H9 (cell line): ENCODE results near the gene BTN1A1. TPM values are rescaled to one million over a fixed set of nuclear protein-coding genes. Genes with fewer than 3 reads are reported as not detected.

ENCODE experiments used
- DNase-seq: peaks from one replicate; pipeline ENCODE4 v3.0.0-alpha.2; 2017
- H2AFZ ChIP-seq: one replicate; pipeline ENCODE4 v1.6.1; 2013; ENCODE audit warnings: mild to moderate bottlenecking, low read length, control low read depth, moderate library complexity
- H2AK5ac ChIP-seq: 2 replicates; pipeline ENCODE4 v1.6.1; 2013; ENCODE audit warnings: low read length, control low read depth, mixed read lengths; ENCODE audit not compliant: insufficient read length
- H2BK120ac ChIP-seq: one replicate; pipeline ENCODE4 v1.6.1; 2013; ENCODE audit warnings: low read depth, mild to moderate bottlenecking, low read length, control low read depth, inconsistent platforms; ENCODE audit not compliant: poor library complexity, severe bottlenecking
- H2BK12ac ChIP-seq: 2 replicates; pipeline ENCODE4 v1.6.1; 2013; ENCODE audit warnings: low read length, control low read depth, mixed read lengths, low read depth; ENCODE audit not compliant: insufficient read length
- H2BK15ac ChIP-seq: 2 replicates; pipeline ENCODE4 v1.6.1; 2013; ENCODE audit warnings: low read depth, low read length, control low read depth
- H2BK20ac ChIP-seq: one replicate; pipeline ENCODE4 v1.6.1; 2013; ENCODE audit warnings: low read depth, mild to moderate bottlenecking, low read length, control low read depth, inconsistent platforms; ENCODE audit not compliant: poor library complexity, severe bottlenecking
- H2BK5ac ChIP-seq: 2 replicates; pipeline ENCODE4 v1.6.1; 2013; ENCODE audit warnings: low read length, control low read depth, mixed read lengths; ENCODE audit not compliant: insufficient read length
- H3K14ac ChIP-seq: 2 replicates; pipeline ENCODE4 v1.6.1; 2013; ENCODE audit warnings: low read length, control low read depth; ENCODE audit not compliant: insufficient read depth
- H3K18ac ChIP-seq: 2 replicates; pipeline ENCODE4 v1.6.1; 2013; ENCODE audit warnings: low read depth, mild to moderate bottlenecking, mixed read lengths, low read length, control low read depth; ENCODE audit not compliant: insufficient read length
- H3K23ac ChIP-seq: 2 replicates; pipeline ENCODE4 v1.6.1; 2013; ENCODE audit warnings: low read length, control low read depth, mixed read lengths, low read depth; ENCODE audit not compliant: insufficient read length
- H3K23me2 ChIP-seq: 2 replicates; pipeline ENCODE4 v1.6.1; 2013; ENCODE audit warnings: low read depth, mild to moderate bottlenecking, mixed read lengths, low read length, control low read depth; ENCODE audit not compliant: insufficient read length, poor library complexity, severe bottlenecking
- H3K27ac ChIP-seq: 2 replicates; pipeline ENCODE4 v1.5.1; 2013; ENCODE audit warnings: low read length, control low read depth, mixed read lengths, low read depth; ENCODE audit not compliant: insufficient read length
- H3K27me3 ChIP-seq: 2 replicates; pipeline ENCODE4 v1.6.1; 2013; ENCODE audit warnings: low read length, control low read depth, inconsistent platforms; ENCODE audit not compliant: insufficient read depth
- H3K4ac ChIP-seq: 2 replicates; pipeline ENCODE4 v1.6.1; 2013; ENCODE audit warnings: low read depth, mild to moderate bottlenecking, control low read depth, inconsistent platforms, low read length, moderate library complexity
- H3K4me1 ChIP-seq: 2 replicates; pipeline ENCODE4 v1.6.1; 2013; ENCODE audit warnings: low read length, control low read depth, inconsistent platforms; ENCODE audit not compliant: insufficient read depth
- H3K4me2 ChIP-seq: 2 replicates; pipeline ENCODE4 v1.6.1; 2013; ENCODE audit warnings: low read length, control low read depth, mixed read lengths; ENCODE audit not compliant: insufficient read length, insufficient read depth
- H3K56ac ChIP-seq: 2 replicates; pipeline ENCODE4 v1.6.1; 2013; ENCODE audit warnings: low read depth, mild to moderate bottlenecking, mixed read lengths, low read length, control low read depth; ENCODE audit not compliant: insufficient read length
- H3K79me1 ChIP-seq: 2 replicates; pipeline ENCODE4 v1.6.1; 2013; ENCODE audit warnings: low read depth, mild to moderate bottlenecking, moderate library complexity, low read length, control low read depth, inconsistent platforms; ENCODE audit not compliant: insufficient read depth, poor library complexity, severe bottlenecking
- H3K79me2 ChIP-seq: 2 replicates; pipeline ENCODE4 v1.6.1; 2013; ENCODE audit warnings: low read length, control low read depth, inconsistent platforms; ENCODE audit not compliant: insufficient read depth
- H3K9ac ChIP-seq: 2 replicates; pipeline ENCODE4 v1.6.1; 2013; ENCODE audit warnings: low read length, control low read depth, mixed read lengths; ENCODE audit not compliant: insufficient read length; ENCODE audit errors: extremely low read depth
- H3K9me3 ChIP-seq: one replicate; pipeline ENCODE4 v1.6.1; 2013; ENCODE audit warnings: low read depth, low read length, inconsistent platforms; ENCODE audit not compliant: control insufficient read depth
- H3T11ph ChIP-seq: one replicate; pipeline ENCODE4 v1.6.1; 2013; ENCODE audit warnings: mild to moderate bottlenecking, low read length, control low read depth, inconsistent platforms
- H4K20me1 ChIP-seq: one replicate; pipeline ENCODE4 v1.6.1; 2013; ENCODE audit not compliant: control insufficient read depth, insufficient read length, insufficient read depth
- H4K5ac ChIP-seq: 2 replicates; pipeline ENCODE4 v1.6.1; 2013; ENCODE audit warnings: low read depth, mild to moderate bottlenecking, mixed read lengths, low read length, control low read depth; ENCODE audit not compliant: insufficient read length
- H4K8ac ChIP-seq: replicated peaks from 2 replicates; pipeline ENCODE4 v1.6.1; 2013; ENCODE audit warnings: low read length, control low read depth, mixed read lengths, low read depth; ENCODE audit not compliant: insufficient read length
- H4K91ac ChIP-seq: 2 replicates; pipeline ENCODE4 v1.6.1; 2013; ENCODE audit warnings: low read depth, mild to moderate bottlenecking, moderate library complexity, mixed read lengths, low read length, control low read depth; ENCODE audit not compliant: insufficient read length
- H3K27ac Mint-ChIP-seq, 3 experiments: 2 replicates in 2 of 3; 3 replicates in 1 of 3; pipeline ENCODE4 v1.8.0; 2020 to 2021; ENCODE audit warnings: mixed read lengths in 3 of 3, mild to moderate bottlenecking in 1 of 3, moderate library complexity in 1 of 3
- H3K27me3 Mint-ChIP-seq: 2 replicates; pipeline ENCODE4 v1.8.0; 2021; ENCODE audit warnings: low read depth, mild to moderate bottlenecking, moderate library complexity, mixed read lengths
- H3K36me3 Mint-ChIP-seq, 3 experiments: 2 replicates in 2 of 3; 3 replicates in 1 of 3; pipeline ENCODE4 v1.8.0; 2020 to 2021; ENCODE audit warnings: low read depth in 3 of 3, mixed read lengths in 3 of 3; ENCODE audit not compliant: insufficient read depth in 1 of 3
- H3K4me1 Mint-ChIP-seq, 2 experiments: 2 replicates each; pipeline ENCODE4 v1.8.0; 2020; ENCODE audit warnings: mixed read lengths in 2 of 2
- H3K4me3 Mint-ChIP-seq, 2 experiments: 2 replicates in 1 of 2; 3 replicates in 1 of 2; pipeline ENCODE4 v1.8.0; 2020 to 2021; ENCODE audit warnings: mild to moderate bottlenecking in 2 of 2, mixed read lengths in 2 of 2, moderate library complexity in 1 of 2
- H3K9me3 Mint-ChIP-seq, 2 experiments: 2 replicates in 1 of 2; 3 replicates in 1 of 2; pipeline ENCODE4 v1.8.0; 2020; ENCODE audit warnings: mild to moderate bottlenecking in 2 of 2, mixed read lengths in 2 of 2, moderate library complexity in 1 of 2
- CTCF ChIP-seq: fragments of 200-600 bp; sonication (generic); conservative IDR thresholded peaks from 3 replicates; pipeline ENCODE4 v1.8.0; 2021; ENCODE audit warnings: antibody characterized with exemption, mild to moderate bottlenecking
- WGBS: extraction: QIAGEN DNeasy Blood & Tissue Kit; methylation state at CpG from one replicate; pipeline ENCODE4 v1.1.7; 2013; ENCODE audit warnings: missing lambda C conversion rate, low lambda C conversion rate, mixed read lengths; ENCODE audit not compliant: insufficient read length; ENCODE audit errors: extremely low coverage; 5-methylcytosine and 5-hydroxymethylcytosine counted together
- total RNA-seq: library from RNA; stranded (reverse); gene quantifications from 2 replicates; pipeline ENCODE4 v1.2.1, GENCODE V29; 2021

BTN1A1 gene
- total RNA-seq, 1 experiment from 2014 or later = 0.15 TPM

DNA sequence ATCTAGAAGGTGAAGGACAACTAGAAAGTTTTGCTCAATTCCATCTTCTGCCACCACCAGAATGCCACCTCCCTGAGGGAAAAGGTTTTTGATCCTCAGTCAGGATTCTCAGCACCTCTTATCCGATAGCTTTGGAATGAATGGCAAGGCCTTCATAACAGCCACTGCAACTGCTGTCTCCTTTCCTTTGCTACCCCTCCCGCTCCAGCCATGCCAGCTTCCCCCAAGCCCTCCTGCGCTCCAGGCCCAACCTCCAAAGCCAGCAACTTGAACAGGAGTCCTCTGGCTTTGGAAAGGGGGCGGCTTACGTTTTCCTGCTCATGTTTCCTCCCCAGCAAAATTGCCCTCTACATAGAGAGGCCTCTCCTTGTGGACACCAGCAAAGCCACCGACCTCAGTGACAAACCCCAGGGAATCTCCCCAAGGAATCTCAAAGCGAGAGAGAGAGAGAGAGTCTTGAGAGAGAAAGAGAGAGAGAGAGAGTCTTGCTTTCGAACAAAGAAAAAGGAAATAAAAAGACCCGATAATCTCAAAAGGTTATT, 42.8 kb upstream of the BTN1A1 start:
- no peak for TF ChIP-seq CTCF
- Histone ChIP-seq H2AFZ (peak overlapping the region; percentile 100), H3K79me2 (no peaks in the 10 kb centered on the region), H3K9ac (peak overlapping the region; percentile 68), H4K20me1 (no peaks in the 10 kb centered on the region), H3K4me2 (peak overlapping the region; percentile 92), H4K91ac (no peak overlapping the region), H2BK120ac (no peak overlapping the region), H2BK20ac (no peak overlapping the region), H2AK5ac (no peak overlapping the region), H3K4me1 (peaks cover 3% of the 10 kb centered on the region; the same call in 1 of the 2 replicates), H3K23ac (no peak overlapping the region), H3T11ph (peak overlapping the region; percentile 83), H3K9me3 (no peaks in the 10 kb centered on the region), H3K4ac (no peak overlapping the region), H2BK12ac (no peak overlapping the region), H2BK5ac (peak overlapping the region; percentile 46), H3K14ac (peak overlapping the region; percentile 70; the same call in 1 of the 2 replicates), H4K8ac (no peak overlapping the region), H4K5ac (no peak overlapping the region), H3K27me3 (no peaks in the 10 kb centered on the region), H3K18ac (peak overlapping the region; percentile 68), H3K56ac (no peak overlapping the region), H3K23me2 (peaks cover 4% of the 10 kb centered on the region), H3K27ac (no peak overlapping the region), H3K79me1 (no peaks in the 10 kb centered on the region), H2BK15ac (no peak overlapping the region)
- H3K27me3 Mint-ChIP-seq = no peaks in the 10 kb centered on the region; the same call in none of the 2 replicates
- peak overlapping the region; percentile 85 to 98 for H3K4me3 Mint-ChIP-seq
- H3K27ac Mint-ChIP-seq = peak overlapping the region; percentile 91 to 99 (median 98)
- peak; percentile 58 for DNase-seq
- H3K9me3 Mint-ChIP-seq = no peaks in the 10 kb centered on the region
- no CpG with 5 or more reads among the region's 9 CpGs for WGBS
- H3K36me3 Mint-ChIP-seq = peaks cover 24 to 30% (median 28%) of the 10 kb centered on the region in 3 experiments
- peaks cover 15 to 19% of the 10 kb centered on the region in 2 experiments for H3K4me1 Mint-ChIP-seq
